ENCODE results near the gene MYDGF. TPM values are rescaled to one million over a fixed set of nuclear protein-coding genes. Genes with fewer than 3 reads are reported as not detected.

Gene MYDGF
- total and polyA plus RNA-seq, 7 experiments from 2014 or later = 28.1 to 105 (median 32.4) TPM

- H3K9me3 Mint-ChIP-seq = no peaks in the 10 kb centered on the region
- ChIA-PET POLR2A (interaction anchor here (1.4 kb wide), 1 partner anchor 14 kb away, joined by 3 read pairs; no protein-coding TSS in a partner anchor), CTCF (no interaction called here)
- H3K36me3 Mint-ChIP-seq = peaks cover 0 to 34% (median 9%) of the 10 kb centered on the region in 5 donors
- H3K27me3 Mint-ChIP-seq = no peaks in the 10 kb centered on the region
- Histone ChIP-seq H3K36me3 (ENCODE audit: control insufficient read depth in 2 of 3, insufficient read depth in 3 of 3, low read length in 3 of 3) (peaks cover 0 to 73% (median 4%) of the 10 kb centered on the region in 3 experiments), H3K27me3 (ENCODE audit: control insufficient read depth in 2 of 2, insufficient read depth in 2 of 2, low read length in 2 of 2) (no peaks in the 10 kb centered on the region), H3K4me3 (ENCODE audit: low read length) (no peak overlapping the region), H3K9me3 (ENCODE audit: control insufficient read depth in 2 of 3, low read length in 3 of 3) (no peaks in the 10 kb centered on the region), H3K4me1 (ENCODE audit: control insufficient read depth in 2 of 2, insufficient read depth in 2 of 2, low read length in 2 of 2) (peaks cover 0 to 7% of the 10 kb centered on the region in 2 donors), H3K27ac (ENCODE audit: low read depth, low read length) (no peak overlapping the region)
- intact Hi-C loops (cut with micrococcal nuclease) = no loop called here
- peaks cover 0 to 12% (median 6%) of the 10 kb centered on the region in 7 donors for H3K4me1 Mint-ChIP-seq
- ATAC-seq = no peak
- no peak overlapping the region for H3K4me3 Mint-ChIP-seq
- no peak for DNase-seq
- peak overlapping the region in 2 of 9 donors; percentile 39 to 40 for H3K27ac Mint-ChIP-seq
Measured at GRCh38 chr19:4707956-4708650, 38.0 kb upstream of the MYDGF start.

GRCh38 chr19:4707322-4707721, 37.2 kb upstream of the MYDGF start:
- Histone ChIP-seq H3K36me3 (ENCODE audit: control insufficient read depth in 2 of 3, insufficient read depth in 3 of 3, low read length in 3 of 3) (peaks cover 4 to 73% (median 5%) of the 10 kb centered on the region in 3 experiments), H3K27ac (ENCODE audit: low read depth, low read length) (no peak overlapping the region), H3K9me3 (ENCODE audit: control insufficient read depth in 2 of 3, low read length in 3 of 3) (no peaks in the 10 kb centered on the region), H3K27me3 (ENCODE audit: control insufficient read depth in 2 of 2, insufficient read depth in 2 of 2, low read length in 2 of 2) (no peaks in the 10 kb centered on the region), H3K4me1 (ENCODE audit: control insufficient read depth in 2 of 2, insufficient read depth in 2 of 2, low read length in 2 of 2) (peaks cover 0 to 7% of the 10 kb centered on the region in 2 donors), H3K4me3 (ENCODE audit: low read length) (no peak overlapping the region)
- POLR2A ChIA-PET = interaction anchor here (1.4 kb wide), 1 partner anchor 14 kb away, joined by 3 read pairs; no protein-coding TSS in a partner anchor
- CTCF ChIA-PET = no interaction called here
- DNase-seq (no peak), ATAC-seq (no peak)
- Mint-ChIP-seq H3K27me3 (no peaks in the 10 kb centered on the region), H3K9me3 (no peaks in the 10 kb centered on the region), H3K27ac (no peak overlapping the region), H3K36me3 (peaks cover 0 to 32% (median 12%) of the 10 kb centered on the region in 5 donors), H3K4me3 (no peak overlapping the region), H3K4me1 (peaks cover 0 to 14% (median 6%) of the 10 kb centered on the region in 7 donors)
- intact Hi-C loops (cut with micrococcal nuclease) = no loop called here

DNA sequence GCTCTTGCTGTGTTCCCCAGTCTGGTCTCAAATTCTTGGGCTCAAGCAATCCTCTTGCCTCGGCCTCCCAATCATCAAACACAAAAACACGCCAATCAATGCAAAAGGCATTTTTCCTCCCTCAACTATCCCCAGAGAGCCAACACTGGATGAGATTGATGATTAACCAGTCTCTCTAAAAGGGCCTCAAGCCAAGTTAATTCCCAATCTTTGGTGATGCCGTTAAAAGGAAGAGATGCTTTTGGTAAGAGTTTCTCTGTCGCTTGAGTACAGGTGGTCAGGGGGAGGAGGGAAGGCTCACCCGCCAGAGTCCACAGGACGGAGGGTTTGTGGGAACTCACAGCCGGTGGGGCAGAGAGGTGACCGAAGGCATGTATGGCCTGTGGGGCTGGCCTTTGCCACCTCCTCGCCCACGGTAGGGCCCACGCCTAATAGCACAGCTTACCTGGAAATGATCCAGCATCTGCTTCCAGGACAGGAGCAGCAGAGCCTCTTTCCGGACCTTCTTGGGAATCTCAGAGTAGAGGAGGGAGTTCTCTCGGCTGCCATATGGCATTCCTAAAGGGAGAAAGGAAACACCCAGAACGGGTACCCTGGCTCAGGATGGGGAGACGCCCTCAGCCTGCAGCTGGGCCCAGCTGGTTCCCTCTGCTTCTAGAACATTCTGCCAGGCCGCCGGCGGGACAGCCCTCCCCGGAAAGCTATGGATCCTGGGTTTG, 35.4 kb upstream of the MYDGF start:
- Mint-ChIP-seq H3K4me3 (no peak overlapping the region), H3K27ac (no peak overlapping the region), H3K27me3 (no peaks in the 10 kb centered on the region), H3K36me3 (peaks cover 0 to 35% (median 10%) of the 10 kb centered on the region in 5 donors), H3K9me3 (no peaks in the 10 kb centered on the region), H3K4me1 (peaks cover 0 to 14% (median 6%) of the 10 kb centered on the region in 7 donors)
- Histone ChIP-seq H3K27me3 (ENCODE audit: control insufficient read depth in 2 of 2, insufficient read depth in 2 of 2, low read length in 2 of 2) (no peaks in the 10 kb centered on the region), H3K4me3 (ENCODE audit: low read length) (no peak overlapping the region), H3K9me3 (ENCODE audit: control insufficient read depth in 2 of 3, low read length in 3 of 3) (no peaks in the 10 kb centered on the region), H3K36me3 (ENCODE audit: control insufficient read depth in 2 of 3, insufficient read depth in 3 of 3, low read length in 3 of 3) (peaks cover 4 to 75% (median 19%) of the 10 kb centered on the region in 3 experiments), H3K27ac (ENCODE audit: low read depth, low read length) (no peak overlapping the region), H3K4me1 (ENCODE audit: control insufficient read depth in 2 of 2, insufficient read depth in 2 of 2, low read length in 2 of 2) (peaks cover 0 to 7% of the 10 kb centered on the region in 2 donors)
- ChIA-PET POLR2A (no interaction called here), CTCF (no interaction called here)
- no peak for ATAC-seq
- intact Hi-C loops (cut with micrococcal nuclease) = no loop called here
- no peak for DNase-seq

GRCh38 chr19:4704317-4704673, 34.2 kb upstream of the MYDGF start:
- POLR2A ChIA-PET = no interaction called here
- Mint-ChIP-seq H3K9me3 (no peaks in the 10 kb centered on the region), H3K27me3 (no peaks in the 10 kb centered on the region)

DNA sequence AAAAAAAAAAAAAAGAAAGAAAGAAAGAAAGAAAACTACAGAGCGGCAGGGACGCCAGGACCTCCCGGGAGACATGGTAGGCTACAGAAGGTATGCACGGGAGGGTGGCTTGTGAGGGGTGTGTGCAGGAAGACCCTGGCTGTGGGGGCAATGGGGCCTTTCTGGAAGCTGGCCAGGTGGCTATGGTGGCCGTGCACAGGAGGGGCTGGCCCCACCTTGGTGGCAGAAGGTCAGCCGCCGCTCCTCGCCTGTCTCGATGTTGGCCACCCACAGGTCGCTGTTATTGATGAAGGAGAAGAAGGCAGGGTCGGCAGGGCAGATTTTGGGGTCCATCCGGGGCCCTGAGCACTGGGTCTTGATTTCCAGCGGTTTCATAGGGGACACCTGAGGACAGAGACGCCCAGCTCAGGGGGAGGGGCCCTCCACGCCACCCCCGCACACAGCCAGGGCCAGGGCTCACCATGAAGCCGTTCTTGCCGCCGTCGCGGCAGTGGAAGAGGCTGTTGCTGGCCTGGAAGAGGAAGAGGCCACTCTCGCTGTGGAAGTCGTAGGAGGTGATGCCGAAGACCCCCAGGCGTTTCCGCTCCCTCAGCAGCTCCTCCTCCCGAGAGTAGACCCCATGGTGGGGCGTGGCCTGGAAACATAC, 33.7 kb upstream of the MYDGF start:
- no peak overlapping the region for H3K4me3 ChIP-seq (ENCODE audit: low read length)
- Mint-ChIP-seq H3K4me3 (no peak overlapping the region), H3K27ac (no peak overlapping the region), H3K9me3 (no peaks in the 10 kb centered on the region), H3K27me3 (no peaks in the 10 kb centered on the region), H3K36me3 (peaks cover 0 to 34% (median 4%) of the 10 kb centered on the region in 5 donors), H3K4me1 (peaks cover 0 to 7% (median 0%) of the 10 kb centered on the region in 7 donors)
- DNase-seq (no peak), ATAC-seq (no peak)
- peaks cover 4 to 83% (median 19%) of the 10 kb centered on the region in 3 experiments for H3K36me3 ChIP-seq (ENCODE audit: control insufficient read depth in 2 of 3, insufficient read depth in 3 of 3, low read length in 3 of 3)
- intact Hi-C loops (cut with micrococcal nuclease) = no loop called here
- ChIA-PET POLR2A (no interaction called here), CTCF (no interaction called here)
- no peaks in the 10 kb centered on the region for H3K4me1 ChIP-seq (ENCODE audit: control insufficient read depth in 2 of 2, insufficient read depth in 2 of 2, low read length in 2 of 2)
- no peak overlapping the region for H3K27ac ChIP-seq (ENCODE audit: low read depth, low read length)
- H3K27me3 ChIP-seq (ENCODE audit: control insufficient read depth in 2 of 2, insufficient read depth in 2 of 2, low read length in 2 of 2) = no peaks in the 10 kb centered on the region
- H3K9me3 ChIP-seq (ENCODE audit: control insufficient read depth in 2 of 3, low read length in 3 of 3) = no peaks in the 10 kb centered on the region

More at GRCh38 chr19:4704317-4704673, 34.2 kb upstream of the MYDGF start:
- Histone ChIP-seq H3K27ac (ENCODE audit: low read depth, low read length) (no peak overlapping the region), H3K27me3 (ENCODE audit: control insufficient read depth in 2 of 2, insufficient read depth in 2 of 2, low read length in 2 of 2) (no peaks in the 10 kb centered on the region), H3K9me3 (ENCODE audit: control insufficient read depth in 2 of 3, low read length in 3 of 3) (no peaks in the 10 kb centered on the region), H3K36me3 (ENCODE audit: control insufficient read depth in 2 of 3, insufficient read depth in 3 of 3, low read length in 3 of 3) (peaks cover 4 to 79% (median 19%) of the 10 kb centered on the region in 3 experiments), H3K4me3 (ENCODE audit: low read length) (no peak overlapping the region), H3K4me1 (ENCODE audit: control insufficient read depth in 2 of 2, insufficient read depth in 2 of 2, low read length in 2 of 2) (no peaks in the 10 kb centered on the region)
- peaks cover 0 to 10% (median 4%) of the 10 kb centered on the region in 7 donors for H3K4me1 Mint-ChIP-seq
- peaks cover 0 to 38% (median 7%) of the 10 kb centered on the region in 5 donors for H3K36me3 Mint-ChIP-seq
- H3K4me3 Mint-ChIP-seq = no peak overlapping the region
- no peak overlapping the region for H3K27ac Mint-ChIP-seq
- DNase-seq = no peak
- CTCF ChIA-PET = interaction anchor here (0.6 kb wide), 1 partner anchor 65 kb away, joined by 5 read pairs; no protein-coding TSS in a partner anchor
- no peak for ATAC-seq
- intact Hi-C loops (cut with micrococcal nuclease) = no loop called here

DNA sequence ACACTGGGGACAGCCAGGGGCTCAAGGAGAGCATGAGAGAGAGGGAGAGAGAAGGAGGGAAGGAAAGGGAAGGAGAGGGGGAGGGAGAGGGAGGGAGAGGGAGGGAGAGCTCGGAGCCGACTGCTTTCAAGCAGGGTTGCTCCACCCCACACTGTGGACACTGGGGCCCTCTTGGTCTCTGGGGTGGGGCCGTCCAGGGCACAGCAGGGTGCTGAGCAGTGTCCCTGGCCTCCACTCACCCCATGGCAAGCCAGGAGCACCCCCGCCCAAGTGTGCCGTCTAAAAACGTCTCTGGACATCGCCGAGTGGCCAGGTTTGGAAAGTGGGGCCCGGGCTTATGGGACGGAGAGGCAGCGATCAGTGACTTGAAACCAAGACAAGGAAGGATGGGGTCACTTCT, 32.6 kb upstream of the MYDGF start:
- Histone ChIP-seq H3K27me3 (ENCODE audit: control insufficient read depth in 2 of 2, insufficient read depth in 2 of 2, low read length in 2 of 2) (no peaks in the 10 kb centered on the region), H3K4me1 (ENCODE audit: control insufficient read depth in 2 of 2, insufficient read depth in 2 of 2, low read length in 2 of 2) (no peaks in the 10 kb centered on the region), H3K9me3 (ENCODE audit: control insufficient read depth in 2 of 3, low read length in 3 of 3) (no peaks in the 10 kb centered on the region), H3K36me3 (ENCODE audit: control insufficient read depth in 2 of 3, insufficient read depth in 3 of 3, low read length in 3 of 3) (peaks cover 4 to 92% (median 19%) of the 10 kb centered on the region in 3 experiments), H3K27ac (ENCODE audit: low read depth, low read length) (no peak overlapping the region), H3K4me3 (ENCODE audit: low read length) (no peak overlapping the region)
- ATAC-seq (no peak), DNase-seq (no peak)
- POLR2A ChIA-PET = no interaction called here
- Mint-ChIP-seq H3K9me3 (no peaks in the 10 kb centered on the region), H3K4me3 (no peak overlapping the region), H3K4me1 (peaks cover 0 to 2% (median 0%) of the 10 kb centered on the region in 7 donors), H3K27me3 (no peaks in the 10 kb centered on the region), H3K36me3 (peaks cover 0 to 37% (median 0%) of the 10 kb centered on the region in 5 donors), H3K27ac (no peak overlapping the region)
- CTCF ChIA-PET = no interaction called here
- intact Hi-C loops (cut with micrococcal nuclease) = no loop called here
